GM18951 (cell line): ENCODE results near the gene FHIT.
"Not testable (repeated sequence)": the region's sequence is repeated elsewhere in the genome, so short reads cannot be mapped to it uniquely, and the experiment has no call there.

ENCODE experiments used
- POLR2A ChIP-seq: IDR thresholded peaks from 4 replicates; pipeline ENCODE4 v1.6.1; 2011; ENCODE audit warnings: mild to moderate bottlenecking; ENCODE audit not compliant: insufficient read length, insufficient read depth; ENCODE audit errors: extremely low read depth
- in situ Hi-C: fragments of 300-500 bp; cut with MboI; formaldehyde crosslinking; loops from one replicate; pipeline ENCODE4 v1.12.0; 2022; ENCODE audit warnings: low sequenced_read_pairs, mixed read lengths, inconsistent platforms; ENCODE audit not compliant: unreplicated experiment

The FHIT gene

GRCh38 chr3:61065451-61066011 lies 185.7 kb downstream of the FHIT start:
- in situ Hi-C loops: no loop called here

GRCh38 chr3:61061092-61061723 lies 190.0 kb downstream of the FHIT start:
- no peak for TF ChIP-seq POLR2A
- in situ Hi-C loops: no loop called here

More at GRCh38 chr3:61065451-61066011, 185.7 kb downstream of the FHIT start:
- no peak for TF ChIP-seq POLR2A

- in situ Hi-C loops: no loop called here
- no peak for TF ChIP-seq POLR2A
These were observed 190.8 kb downstream of the FHIT start for GRCh38 chr3:61060411-61060861.

GRCh38 chr3:61058836-61059235 lies 192.4 kb downstream of the FHIT start:
- TF ChIP-seq POLR2A: no peak
- in situ Hi-C loops: no loop called here

GRCh38 chr3:61057464-61057863 lies 193.8 kb downstream of the FHIT start:
- in situ Hi-C loops: no loop called here
- TF ChIP-seq POLR2A: no peak

GRCh38 chr3:61055447-61055846 lies 195.8 kb downstream of the FHIT start:
- in situ Hi-C loops: no loop called here
- no peak for TF ChIP-seq POLR2A

- in situ Hi-C loops: no loop called here
- no peak for TF ChIP-seq POLR2A
These were observed 197.3 kb downstream of the FHIT start for GRCh38 chr3:61053781-61054496.

- TF ChIP-seq POLR2A: no peak
These were observed 198.4 kb downstream of the FHIT start for GRCh38 chr3:61052851-61053250.

GRCh38 chr3:61051666-61052065 lies 199.6 kb downstream of the FHIT start:
- in situ Hi-C loops: no loop called here
- no peak for TF ChIP-seq POLR2A

More at GRCh38 chr3:61052851-61053250, 198.4 kb downstream of the FHIT start:
- in situ Hi-C loops: no loop called here

- in situ Hi-C loops: not testable (repeated sequence)
These were observed 206.1 kb downstream of the FHIT start for GRCh38 chr3:61045169-61045568.

GRCh38 chr3:61043156-61043555 lies 208.1 kb downstream of the FHIT start:
- in situ Hi-C loops: no loop called here

GRCh38 chr3:61040618-61041017 lies 210.6 kb downstream of the FHIT start:
- TF ChIP-seq POLR2A: no peak
- in situ Hi-C loops: no loop called here

More at GRCh38 chr3:61043156-61043555, 208.1 kb downstream of the FHIT start:
- no peak for TF ChIP-seq POLR2A

GRCh38 chr3:61035573-61035972 lies 215.7 kb downstream of the FHIT start:
- no peak for TF ChIP-seq POLR2A
- in situ Hi-C loops: no loop called here

GRCh38 chr3:61032991-61033390 lies 218.3 kb downstream of the FHIT start:
- TF ChIP-seq POLR2A: no peak
- in situ Hi-C loops: no loop called here
